ENCODE measurements around the gene CTBS.

CTBS gene

DNA sequence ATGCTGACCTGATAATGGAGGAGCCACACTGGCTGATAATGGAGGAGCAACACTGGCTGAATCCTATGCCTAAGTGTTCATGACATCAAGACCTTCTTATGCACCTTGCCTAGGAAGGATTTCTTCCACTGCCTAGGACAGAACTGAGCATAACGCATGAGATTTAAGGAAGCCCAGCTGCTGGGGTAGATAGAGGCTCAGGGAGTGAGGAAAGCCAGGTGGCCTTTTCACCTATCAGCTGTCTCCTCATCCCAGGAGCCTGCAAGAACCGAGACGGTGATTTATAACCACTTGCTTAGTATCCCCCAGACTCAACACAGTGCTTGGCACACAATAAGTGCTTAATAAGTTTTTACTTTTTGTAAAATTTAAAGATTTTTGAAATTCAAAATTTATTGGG lies 7.4 kb upstream of the CTBS start:
- TF ChIP-seq FOXP2 (optimal IDR thresholded peaks at IDR 0.05; ENCODE audit: borderline replicate concordance, extremely low read depth, extremely low read length, insufficient read depth) (no peak), REST (IDR thresholded peaks at IDR 0.05; ENCODE audit: insufficient read depth in 1 of 2, low read depth in 2 of 2, low read length in 2 of 2) (no peak)

DNA sequence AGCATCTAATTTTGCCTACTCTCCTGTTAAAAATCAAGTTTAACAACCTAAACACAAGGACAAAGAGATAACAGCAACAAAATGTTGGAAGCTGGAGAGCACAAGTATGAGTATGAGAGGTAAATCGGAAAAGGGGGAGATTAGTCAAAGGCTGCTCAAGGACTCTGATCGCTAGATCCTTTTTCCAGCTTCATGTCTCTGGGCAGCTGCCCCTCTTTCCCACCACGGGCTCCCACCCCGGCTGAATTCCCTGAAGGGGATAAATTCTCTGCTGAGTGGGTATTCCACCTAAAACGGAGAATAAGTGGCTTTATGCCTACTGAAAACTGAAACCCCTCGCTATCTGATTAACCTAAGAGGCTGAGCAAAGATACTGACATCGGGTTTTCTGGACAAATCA lies 696 bp upstream of the CTBS start:
- TF ChIP-seq TAF1 (IDR thresholded peaks at IDR 0.05; ENCODE audit: borderline replicate concordance, insufficient read depth, low read length): no peak
- no peak for TF ChIP-seq REST (IDR thresholded peaks at IDR 0.05; ENCODE audit: insufficient read depth in 1 of 2, low read depth in 2 of 2, low read length in 2 of 2)
- no peak for TF ChIP-seq POLR2AphosphoS5 (IDR thresholded peaks at IDR 0.05; ENCODE audit: low read depth, low read length)
- TF ChIP-seq SIN3A (IDR thresholded peaks at IDR 0.05; ENCODE audit: borderline replicate concordance, insufficient read depth, low read length): no peak
- TF ChIP-seq FOXP2 (optimal IDR thresholded peaks at IDR 0.05; ENCODE audit: borderline replicate concordance, extremely low read depth, extremely low read length, insufficient read depth): no peak

- TF ChIP-seq SIN3A (IDR thresholded peaks at IDR 0.05; ENCODE audit: borderline replicate concordance, insufficient read depth, low read length): no peak
- TF ChIP-seq FOXP2 (optimal IDR thresholded peaks at IDR 0.05; ENCODE audit: borderline replicate concordance, extremely low read depth, extremely low read length, insufficient read depth): no peak
- no peak for TF ChIP-seq TAF1 (IDR thresholded peaks at IDR 0.05; ENCODE audit: borderline replicate concordance, insufficient read depth, low read length)
- TF ChIP-seq REST (IDR thresholded peaks at IDR 0.05; ENCODE audit: insufficient read depth in 1 of 2, low read depth in 2 of 2, low read length in 2 of 2): no peak
- no peak for TF ChIP-seq POLR2AphosphoS5 (IDR thresholded peaks at IDR 0.05; ENCODE audit: low read depth, low read length)
Observed at GRCh38 chr1:84573481-84573966, 716 bp downstream of the CTBS start.

GRCh38 chr1:84571150-84571535 lies 3.1 kb downstream of the CTBS start:
- no peak for TF ChIP-seq REST (IDR thresholded peaks at IDR 0.05; ENCODE audit: insufficient read depth in 1 of 2, low read depth in 2 of 2, low read length in 2 of 2)
- TF ChIP-seq POLR2AphosphoS5 (IDR thresholded peaks at IDR 0.05; ENCODE audit: low read depth, low read length): no peak
- no peak for TF ChIP-seq TAF1 (IDR thresholded peaks at IDR 0.05; ENCODE audit: borderline replicate concordance, insufficient read depth, low read length)
- TF ChIP-seq SIN3A (IDR thresholded peaks at IDR 0.05; ENCODE audit: borderline replicate concordance, insufficient read depth, low read length): no peak
- TF ChIP-seq FOXP2 (optimal IDR thresholded peaks at IDR 0.05; ENCODE audit: borderline replicate concordance, extremely low read depth, extremely low read length, insufficient read depth): no peak

All from PFSK-1 (cell line).